ENCODE data around the gene POU2AF3. TPM values are rescaled to one million over a fixed set of nuclear protein-coding genes. Genes with fewer than 3 reads are reported as not detected.

The POU2AF3 gene
- total RNA-seq, 1 donor from 2014 or later, result 2.1 TPM

DNA sequence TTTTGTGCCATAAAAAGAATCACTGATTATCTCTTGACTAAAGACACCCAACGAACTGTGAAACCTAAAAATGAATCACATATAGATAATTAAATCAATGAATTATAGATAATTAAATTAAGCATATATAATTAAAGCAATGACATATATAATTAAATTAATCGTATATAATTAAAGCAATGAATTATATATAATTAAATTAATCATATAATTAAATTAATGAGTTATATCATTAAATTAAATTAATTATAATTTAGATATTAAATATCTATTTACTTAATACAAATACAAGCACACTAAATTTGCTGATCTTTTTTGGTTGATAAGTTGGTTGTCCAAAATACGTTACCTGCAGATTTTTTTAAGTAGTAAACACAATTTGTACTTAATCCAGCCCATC is 49.8 kb downstream of the POU2AF3 start:
- Histone ChIP-seq H4K20me1 (ENCODE audit: low read depth) (no peaks in the 10 kb centered on the region), H3F3A (ENCODE audit: low read depth) (no peaks in the 10 kb centered on the region), H3K27me3 (no peaks in the 10 kb centered on the region), H3K9ac (no peak overlapping the region), H2AFZ (replicated peaks) (no peak overlapping the region), H3K4me1 (no peaks in the 10 kb centered on the region), H3K79me2 (ENCODE audit: low read depth) (no peaks in the 10 kb centered on the region), H3K4me2 (no peak overlapping the region), H3K36me3 (no peaks in the 10 kb centered on the region), H3K4me3 (no peak overlapping the region), H3K27ac (no peak overlapping the region), H3K9me3 (ENCODE audit: low read depth) (no peaks in the 10 kb centered on the region)
- no peak overlapping the region for H3K27ac Mint-ChIP-seq
- H3K27me3 Mint-ChIP-seq (ENCODE audit: insufficient read depth, low read depth), result no peaks in the 10 kb centered on the region
- no peaks in the 10 kb centered on the region for H3K36me3 Mint-ChIP-seq
- no peak overlapping the region for H3K4me3 Mint-ChIP-seq
- TF ChIP-seq, protein P1, sequence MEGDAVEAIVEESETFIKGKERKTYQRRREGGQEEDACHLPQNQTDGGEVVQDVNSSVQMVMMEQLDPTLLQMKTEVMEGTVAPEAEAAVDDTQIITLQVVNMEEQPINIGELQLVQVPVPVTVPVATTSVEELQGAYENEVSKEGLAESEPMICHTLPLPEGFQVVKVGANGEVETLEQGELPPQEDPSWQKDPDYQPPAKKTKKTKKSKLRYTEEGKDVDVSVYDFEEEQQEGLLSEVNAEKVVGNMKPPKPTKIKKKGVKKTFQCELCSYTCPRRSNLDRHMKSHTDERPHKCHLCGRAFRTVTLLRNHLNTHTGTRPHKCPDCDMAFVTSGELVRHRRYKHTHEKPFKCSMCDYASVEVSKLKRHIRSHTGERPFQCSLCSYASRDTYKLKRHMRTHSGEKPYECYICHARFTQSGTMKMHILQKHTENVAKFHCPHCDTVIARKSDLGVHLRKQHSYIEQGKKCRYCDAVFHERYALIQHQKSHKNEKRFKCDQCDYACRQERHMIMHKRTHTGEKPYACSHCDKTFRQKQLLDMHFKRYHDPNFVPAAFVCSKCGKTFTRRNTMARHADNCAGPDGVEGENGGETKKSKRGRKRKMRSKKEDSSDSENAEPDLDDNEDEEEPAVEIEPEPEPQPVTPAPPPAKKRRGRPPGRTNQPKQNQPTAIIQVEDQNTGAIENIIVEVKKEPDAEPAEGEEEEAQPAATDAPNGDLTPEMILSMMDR (IDR thresholded peaks at IDR 0.05), result no peak
- no peak for TF ChIP-seq EZH2phosphoT487 (IDR thresholded peaks at IDR 0.05)
- TF ChIP-seq EZH2 (IDR thresholded peaks at IDR 0.05), result no peak
- H3K4me1 Mint-ChIP-seq, result no peaks in the 10 kb centered on the region
- no peaks in the 10 kb centered on the region for H3K9me3 Mint-ChIP-seq
- no peak for DNase-seq (ENCODE audit: low spot score)

DNA sequence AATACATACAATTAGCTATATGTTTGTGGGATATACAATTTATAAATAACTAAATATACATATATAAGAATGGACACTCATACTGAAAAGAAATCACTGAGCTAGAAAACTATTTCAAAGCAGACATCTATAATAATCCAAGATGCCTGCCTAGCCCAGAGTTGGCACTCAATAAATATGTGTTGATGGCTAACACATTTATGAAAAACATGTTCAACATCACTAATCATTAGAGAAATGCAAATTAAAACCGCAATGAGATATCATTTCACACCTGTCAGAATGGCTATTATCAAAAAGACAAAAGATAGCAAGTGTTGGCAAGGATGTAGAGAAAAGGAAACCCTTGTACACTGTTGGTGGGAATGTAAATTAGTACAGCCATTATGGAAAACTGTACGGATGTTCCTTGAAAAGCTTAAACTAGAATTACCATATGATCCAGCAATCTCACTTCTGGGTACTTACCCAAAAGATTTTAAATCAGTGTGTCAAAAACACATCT is 50.9 kb downstream of the POU2AF3 start:
- H3K4me2 ChIP-seq, result no peak overlapping the region
- Mint-ChIP-seq H3K9me3 (no peaks in the 10 kb centered on the region), H3K4me3 (no peak overlapping the region), H3K27me3 (ENCODE audit: insufficient read depth, low read depth) (no peaks in the 10 kb centered on the region), H3K4me1 (no peaks in the 10 kb centered on the region), H3K36me3 (no peaks in the 10 kb centered on the region), H3K27ac (no peak overlapping the region)
- no peaks in the 10 kb centered on the region for H4K20me1 ChIP-seq (ENCODE audit: low read depth)
- DNase-seq (ENCODE audit: low spot score), result no peak
- no peaks in the 10 kb centered on the region for H3K27me3 ChIP-seq
- H3K4me3 ChIP-seq, result no peak overlapping the region
- no peaks in the 10 kb centered on the region for H3K36me3 ChIP-seq
- H3K27ac ChIP-seq, result no peak overlapping the region
- no peaks in the 10 kb centered on the region for H3K9me3 ChIP-seq (ENCODE audit: low read depth)
- H3K4me1 ChIP-seq, result no peaks in the 10 kb centered on the region
- H3K9ac ChIP-seq, result no peak overlapping the region
- no peak overlapping the region for H2AFZ ChIP-seq (replicated peaks)
- TF ChIP-seq EZH2phosphoT487 (IDR thresholded peaks at IDR 0.05) (no peak), EZH2 (IDR thresholded peaks at IDR 0.05) (no peak)
- TF ChIP-seq, protein P1 (IDR thresholded peaks at IDR 0.05), result no peak
- H3F3A ChIP-seq (ENCODE audit: low read depth), result no peaks in the 10 kb centered on the region
- no peaks in the 10 kb centered on the region for H3K79me2 ChIP-seq (ENCODE audit: low read depth)

DNA sequence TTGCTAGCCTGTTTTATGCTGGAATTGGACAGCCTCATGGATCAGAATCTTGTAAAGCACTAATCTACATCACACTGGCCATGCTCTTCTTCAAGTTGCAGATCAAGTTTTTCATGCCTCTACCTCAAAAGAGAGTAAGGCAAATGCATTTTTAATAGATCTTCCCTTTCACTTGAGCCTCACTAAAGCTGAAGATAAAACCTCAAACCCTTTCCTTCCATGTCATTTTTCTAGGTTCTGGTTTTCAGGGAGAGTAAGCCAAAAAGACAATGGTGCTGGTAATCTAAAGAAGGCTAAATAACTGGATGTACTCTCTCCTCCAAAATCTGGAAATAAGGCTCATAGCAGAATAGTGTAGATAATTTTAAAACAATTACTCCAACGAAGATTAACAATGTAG is 52.5 kb downstream of the POU2AF3 start:
- H3K27me3 ChIP-seq, result no peaks in the 10 kb centered on the region
- no peaks in the 10 kb centered on the region for H3K4me1 ChIP-seq
- no peaks in the 10 kb centered on the region for H3K79me2 ChIP-seq (ENCODE audit: low read depth)
- Mint-ChIP-seq H3K27ac (no peak overlapping the region), H3K27me3 (ENCODE audit: insufficient read depth, low read depth) (peaks cover 3% of the 10 kb centered on the region), H3K4me1 (peaks cover 7% of the 10 kb centered on the region), H3K36me3 (no peaks in the 10 kb centered on the region), H3K9me3 (no peaks in the 10 kb centered on the region), H3K4me3 (no peak overlapping the region)
- no peak overlapping the region for H3K4me2 ChIP-seq
- no peak for TF ChIP-seq EZH2phosphoT487 (IDR thresholded peaks at IDR 0.05)
- TF ChIP-seq, protein P1 (IDR thresholded peaks at IDR 0.05), result no peak
- no peak for TF ChIP-seq EZH2 (IDR thresholded peaks at IDR 0.05)
- H3F3A ChIP-seq (ENCODE audit: low read depth), result no peaks in the 10 kb centered on the region
- DNase-seq (ENCODE audit: low spot score), result no peak
- H3K36me3 ChIP-seq, result no peaks in the 10 kb centered on the region
- no peak overlapping the region for H2AFZ ChIP-seq (replicated peaks)
- H3K4me3 ChIP-seq, result no peak overlapping the region
- no peak overlapping the region for H3K9ac ChIP-seq
- no peak overlapping the region for H3K27ac ChIP-seq
- H3K9me3 ChIP-seq (ENCODE audit: low read depth), result no peaks in the 10 kb centered on the region
- H4K20me1 ChIP-seq (ENCODE audit: low read depth), result no peaks in the 10 kb centered on the region

Data from neural progenitor cell (in vitro differentiated cells).